Measurements from ENCODE around the gene TRPM5.

The TRPM5 gene

DNA sequence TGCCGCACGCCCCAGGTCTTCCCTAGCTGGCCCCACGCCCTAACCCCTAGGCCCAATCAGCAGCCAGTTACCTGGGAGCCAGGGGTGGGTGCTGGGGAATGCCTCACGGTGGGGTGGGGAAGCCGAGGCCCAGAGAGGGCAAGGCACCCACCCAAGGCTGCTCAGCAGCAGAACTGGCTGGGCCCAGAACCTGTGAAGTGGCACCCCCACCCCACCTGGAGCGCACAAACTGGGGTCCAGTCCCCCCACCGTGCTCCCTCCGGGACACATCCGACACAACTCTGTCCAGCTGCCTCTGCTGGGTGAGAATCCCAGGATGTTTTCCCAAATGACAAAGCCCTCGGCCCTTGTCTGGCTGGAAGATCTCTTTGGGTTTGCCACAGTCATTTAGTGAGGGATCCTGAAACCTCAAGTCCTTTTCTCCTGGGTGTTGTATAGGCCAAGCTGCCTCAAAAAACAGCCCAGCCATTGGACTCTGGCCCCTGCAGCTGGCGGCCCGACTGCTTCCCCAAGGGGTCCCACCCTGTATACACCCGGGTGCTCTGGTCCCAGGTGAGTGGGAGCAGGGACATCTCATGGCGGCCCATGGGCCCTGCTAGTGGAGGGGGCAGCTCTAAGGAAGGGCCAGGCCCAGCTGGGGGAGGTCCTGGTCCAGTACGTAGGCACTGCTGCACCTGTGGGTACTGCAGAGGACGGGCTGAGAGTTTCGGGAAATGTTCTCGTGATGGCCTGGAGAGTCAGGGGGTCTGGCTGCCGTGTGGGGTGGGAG is 22.9 kb downstream of the TRPM5 start:
- CTCF ChIA-PET = interaction anchor here (0.6 to 9.8 kb wide), 28 partner anchors 10 to 718 kb away, joined by 3 to 485 read pairs (median 4); partner anchors contain the start of genes C11orf21, TSPAN32 and TSSC4
- TF ChIP-seq, protein P1, sequence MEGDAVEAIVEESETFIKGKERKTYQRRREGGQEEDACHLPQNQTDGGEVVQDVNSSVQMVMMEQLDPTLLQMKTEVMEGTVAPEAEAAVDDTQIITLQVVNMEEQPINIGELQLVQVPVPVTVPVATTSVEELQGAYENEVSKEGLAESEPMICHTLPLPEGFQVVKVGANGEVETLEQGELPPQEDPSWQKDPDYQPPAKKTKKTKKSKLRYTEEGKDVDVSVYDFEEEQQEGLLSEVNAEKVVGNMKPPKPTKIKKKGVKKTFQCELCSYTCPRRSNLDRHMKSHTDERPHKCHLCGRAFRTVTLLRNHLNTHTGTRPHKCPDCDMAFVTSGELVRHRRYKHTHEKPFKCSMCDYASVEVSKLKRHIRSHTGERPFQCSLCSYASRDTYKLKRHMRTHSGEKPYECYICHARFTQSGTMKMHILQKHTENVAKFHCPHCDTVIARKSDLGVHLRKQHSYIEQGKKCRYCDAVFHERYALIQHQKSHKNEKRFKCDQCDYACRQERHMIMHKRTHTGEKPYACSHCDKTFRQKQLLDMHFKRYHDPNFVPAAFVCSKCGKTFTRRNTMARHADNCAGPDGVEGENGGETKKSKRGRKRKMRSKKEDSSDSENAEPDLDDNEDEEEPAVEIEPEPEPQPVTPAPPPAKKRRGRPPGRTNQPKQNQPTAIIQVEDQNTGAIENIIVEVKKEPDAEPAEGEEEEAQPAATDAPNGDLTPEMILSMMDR (IDR thresholded peaks at IDR 0.05; ENCODE audit: control extremely low read depth, extremely low read depth, low read depth, missing control alignments) = no peak
- DNase-seq (ENCODE audit: extremely low spot score) = no peak
- POLR2A ChIA-PET = no interaction called here

DNA sequence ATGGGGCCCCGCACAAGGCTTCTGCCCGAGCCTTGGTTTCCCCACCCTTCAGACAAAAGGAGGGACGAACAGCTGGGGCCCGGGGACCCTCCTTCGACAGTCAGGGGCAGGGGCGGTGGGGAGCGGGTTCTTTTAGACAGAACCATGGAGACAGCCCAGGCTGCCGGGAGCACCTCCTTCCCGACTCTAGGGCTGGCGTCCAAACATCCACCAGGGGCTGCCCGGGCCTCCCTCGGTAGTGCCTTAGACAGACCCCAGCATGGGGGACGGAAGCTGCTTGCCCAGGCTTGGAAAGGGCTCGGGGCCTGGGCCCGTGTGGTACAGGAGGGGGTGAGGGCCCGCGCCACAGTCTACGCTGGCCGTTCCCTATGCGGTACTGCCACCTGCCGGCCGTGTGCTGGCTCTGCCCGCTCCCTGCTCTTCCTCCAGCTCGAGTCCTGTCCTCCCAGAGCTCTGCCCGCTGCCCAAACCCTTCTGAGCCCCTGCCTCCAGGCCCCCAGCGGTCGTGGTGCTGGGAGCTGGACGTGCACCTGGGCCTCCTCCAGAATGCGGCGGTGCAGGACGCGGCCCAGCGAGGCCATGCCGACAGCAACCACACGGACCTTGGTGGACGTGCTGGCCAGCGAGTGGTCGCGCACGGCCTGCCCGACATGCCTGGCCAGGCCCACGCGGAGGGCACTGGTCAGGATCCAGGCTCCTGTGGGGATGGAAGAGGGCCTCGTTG is 23.6 kb downstream of the TRPM5 start:
- CTCF ChIA-PET = interaction anchor here (0.6 to 9.8 kb wide), 37 partner anchors 8 to 719 kb away, joined by 3 to 485 read pairs (median 4); partner anchors contain the start of genes C11orf21, TSPAN32 and TSSC4

DNA sequence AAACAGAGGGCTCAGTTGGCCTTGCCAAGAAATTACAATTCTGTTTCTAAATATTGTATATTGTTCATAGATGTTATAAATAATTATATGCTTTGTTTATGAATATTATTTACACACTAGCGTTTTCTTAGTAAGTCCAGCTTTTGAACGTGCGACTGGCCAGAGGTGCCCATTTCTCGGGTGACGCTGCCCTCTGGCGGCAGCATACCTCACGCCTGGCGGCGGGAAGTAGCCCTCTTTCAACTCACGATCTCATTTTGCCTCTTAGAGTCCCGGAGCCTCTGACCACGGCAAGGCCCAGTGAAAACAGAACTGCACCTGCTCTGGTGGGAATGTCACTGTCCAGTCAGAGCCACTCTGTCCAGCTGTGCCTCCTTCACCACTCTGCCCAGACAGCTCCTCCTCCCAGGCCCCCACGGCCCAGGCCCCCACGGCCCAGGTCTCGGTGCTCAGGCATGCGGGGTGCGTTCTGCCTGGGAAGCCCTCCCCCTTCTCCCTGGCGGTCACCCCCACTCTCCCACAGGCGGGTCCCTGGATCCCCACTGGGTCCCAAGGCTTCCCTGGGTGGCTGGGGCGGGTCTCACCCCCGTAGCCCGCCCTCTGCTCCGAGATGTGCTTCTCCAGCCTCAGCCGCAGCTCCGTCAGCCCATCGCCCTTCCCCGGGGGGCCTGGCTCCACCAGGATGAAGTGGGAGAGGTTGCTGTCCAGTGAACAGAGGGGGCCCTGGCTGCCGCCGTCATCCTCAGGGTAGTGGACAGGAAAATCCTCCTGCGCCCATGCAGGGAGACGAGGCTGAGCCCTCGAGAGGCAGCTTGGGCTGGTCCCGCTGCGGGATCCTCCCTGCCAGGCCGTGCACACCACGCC is 24.4 kb downstream of the TRPM5 start:
- CTCF ChIA-PET = interaction anchor here (0.6 to 9.8 kb wide), 37 partner anchors 8 to 473 kb away, joined by 3 to 485 read pairs (median 4); partner anchors contain the start of genes C11orf21, TSPAN32 and TSSC4
- TF ChIP-seq, protein P1 (IDR thresholded peaks at IDR 0.05; ENCODE audit: control extremely low read depth, extremely low read depth, low read depth, missing control alignments) = peak; percentile 80
- DNase-seq (ENCODE audit: extremely low spot score) = peak; percentile 82
- POLR2A ChIA-PET = interaction anchor here (0.7 kb wide), 1 partner anchor 118 kb away, joined by 4 read pairs; the partner anchor contains the start of genes C11orf21 and TSPAN32

More for the DNA sequence above, 23.6 kb downstream of the TRPM5 start:
- peak; percentile 92 for DNase-seq (ENCODE audit: extremely low spot score)
- TF ChIP-seq, protein P1 (IDR thresholded peaks at IDR 0.05; ENCODE audit: control extremely low read depth, extremely low read depth, low read depth, missing control alignments) = peak; percentile 96
- POLR2A ChIA-PET = no interaction called here

DNA sequence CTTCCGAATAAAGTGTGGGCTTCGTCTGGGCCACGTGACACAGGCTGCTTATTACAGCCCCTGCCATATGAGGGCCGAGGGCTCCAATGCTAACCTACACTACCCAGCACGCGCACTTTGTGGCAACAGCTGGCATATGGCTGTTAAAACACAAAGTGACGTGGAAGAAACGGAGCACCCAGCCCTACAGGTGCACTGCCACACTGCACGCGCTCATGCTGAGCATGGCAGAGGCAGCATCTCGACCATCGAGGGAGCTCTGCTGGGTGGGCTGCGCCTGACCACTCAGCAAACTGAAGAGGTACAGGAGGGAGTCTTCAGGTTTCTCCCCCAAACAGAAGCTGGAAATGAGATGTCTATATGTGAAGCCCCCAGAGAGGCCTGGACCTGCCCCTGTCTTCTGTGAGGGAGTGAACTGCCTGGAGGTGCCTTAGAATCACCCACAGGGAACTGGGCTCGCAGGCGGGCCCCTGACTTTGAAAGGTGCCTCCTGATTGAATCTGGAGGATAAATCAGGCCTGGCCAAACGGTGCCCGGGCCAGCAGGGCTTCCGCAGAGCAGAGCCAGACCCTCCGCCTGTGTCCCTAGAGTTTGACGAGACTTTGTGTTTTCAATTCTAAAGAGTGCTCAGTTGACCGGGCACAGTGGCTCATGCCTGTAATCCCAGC is 25.5 kb downstream of the TRPM5 start:
- TF ChIP-seq, protein P1 (IDR thresholded peaks at IDR 0.05; ENCODE audit: control extremely low read depth, extremely low read depth, low read depth, missing control alignments) = no peak
- no peak for DNase-seq (ENCODE audit: extremely low spot score)
- ChIA-PET POLR2A (no interaction called here), CTCF (interaction anchor here (0.7 to 9.8 kb wide), 21 partner anchors 9 to 232 kb away, joined by 3 to 485 read pairs (median 7); partner anchors contain the start of genes C11orf21, TSPAN32 and TSSC4)

DNA sequence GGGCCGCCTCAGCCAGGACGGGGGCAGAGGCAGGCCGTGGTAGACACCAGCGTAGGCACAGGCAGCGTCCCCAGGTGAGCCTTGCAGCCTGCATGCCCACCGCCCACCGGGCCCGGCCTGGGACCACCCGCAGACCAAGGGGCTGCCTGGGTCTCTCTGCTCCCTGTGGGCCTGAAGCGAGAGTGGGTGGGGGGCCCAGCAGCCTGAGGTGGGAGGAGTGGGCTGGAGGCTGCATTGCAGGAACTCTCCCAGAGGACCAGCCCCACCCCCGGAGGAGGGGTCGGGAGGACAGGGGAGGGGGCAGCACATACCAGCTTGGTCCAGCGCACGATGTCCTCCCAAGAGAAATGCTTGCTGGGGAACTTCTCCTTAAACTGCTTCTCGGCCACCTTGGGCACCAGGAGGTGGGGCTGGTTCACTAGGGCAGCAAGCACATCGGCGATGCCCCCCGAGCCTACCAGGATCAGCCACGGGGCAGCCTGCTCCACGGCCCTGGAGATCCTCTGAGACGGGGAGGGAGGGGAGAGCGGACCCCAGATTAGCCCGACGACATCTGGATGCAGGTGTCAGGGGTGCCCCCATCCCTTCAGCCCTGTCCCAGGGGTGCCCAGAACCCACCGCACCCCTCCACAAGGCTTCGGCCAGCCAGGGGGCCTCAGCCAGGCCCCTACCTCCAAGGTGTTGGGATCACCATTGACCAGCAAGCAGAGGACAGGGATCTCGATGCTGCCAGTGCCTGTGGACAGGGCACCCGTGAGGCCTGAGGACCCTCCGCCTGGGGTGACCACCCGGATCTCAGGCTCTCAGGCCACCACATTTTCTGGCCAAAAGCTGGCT is 26.2 kb downstream of the TRPM5 start:
- ChIA-PET CTCF (interaction anchor here (0.9 to 8.5 kb wide), 7 partner anchors 18 to 225 kb away, joined by 3 to 485 read pairs (median 16); partner anchors contain the start of genes C11orf21, TSPAN32 and TSSC4), POLR2A (no interaction called here)
- TF ChIP-seq, protein P1 (IDR thresholded peaks at IDR 0.05; ENCODE audit: control extremely low read depth, extremely low read depth, low read depth, missing control alignments) = no peak
- DNase-seq (ENCODE audit: extremely low spot score) = no peak
